Calu3 (cell line): ENCODE data around the gene ARAF. TPM values are rescaled to one million over a fixed set of nuclear protein-coding genes. Genes with fewer than 3 reads are reported as not detected.

ENCODE experiments used
- BruUV-seq: library from RNA; stranded (reverse); fragments of 400-500 nt; replicated peaks from 2 replicates; lab custom pipeline; 2021; lab: Mats Ljungman, UMichigan
- CTCF ChIA-PET: fragments of 300-600 bp; sonication (Branson Sonifier 250); formaldehyde crosslinking; loops from one replicate; lab custom pipeline; 2022; ENCODE audit warnings: antibody characterized with exemption; lab: Charles Lee
- DNase-seq: peaks from one replicate; pipeline ENCODE4 v3.0.0; 2022
- H3K27ac Mint-ChIP-seq: one replicate; pipeline ENCODE4 v1.8.0; 2022; ENCODE audit warnings: mixed read lengths; ENCODE audit not compliant: unreplicated experiment
- H3K27me3 Mint-ChIP-seq: one replicate; pipeline ENCODE4 v1.8.0; 2022; ENCODE audit warnings: mixed read lengths; ENCODE audit not compliant: unreplicated experiment
- H3K36me3 Mint-ChIP-seq: one replicate; pipeline ENCODE4 v1.8.0; 2022; ENCODE audit warnings: mild to moderate bottlenecking, moderate library complexity, mixed read lengths; ENCODE audit not compliant: insufficient read depth, unreplicated experiment
- H3K4me1 Mint-ChIP-seq: one replicate; pipeline ENCODE4 v1.8.0; 2022; ENCODE audit warnings: mild to moderate bottlenecking, low read depth, mixed read lengths; ENCODE audit not compliant: unreplicated experiment
- H3K4me3 Mint-ChIP-seq: one replicate; pipeline ENCODE4 v1.8.0; 2022; ENCODE audit warnings: mild to moderate bottlenecking, low read depth, moderate library complexity, mixed read lengths; ENCODE audit not compliant: unreplicated experiment
- H3K9me3 Mint-ChIP-seq: one replicate; pipeline ENCODE4 v1.8.0; 2022; ENCODE audit warnings: low read depth, mixed read lengths; ENCODE audit not compliant: unreplicated experiment
- intact Hi-C: fragments of 100-400 bp; cut with micrococcal nuclease; formaldehyde crosslinking; loops from one replicate; pipeline ENCODE4 v1.10.0; 2022; ENCODE audit not compliant: unreplicated experiment
- total RNA-seq: library from RNA; stranded (reverse); gene quantifications from 2 replicates; pipeline ENCODE4 v1.2.3, GENCODE V29; 2022
- TF ChIP-seq, protein P1 (sequence below): fragments of 200-600 bp; IDR thresholded peaks from one replicate; pipeline ENCODE4 v1.8.0; 2022; ENCODE audit warnings: antibody characterized with exemption; ENCODE audit not compliant: unreplicated experiment

Gene ARAF
- total RNA-seq, 1 experiment from 2014 or later = 79.2 TPM

DNA sequence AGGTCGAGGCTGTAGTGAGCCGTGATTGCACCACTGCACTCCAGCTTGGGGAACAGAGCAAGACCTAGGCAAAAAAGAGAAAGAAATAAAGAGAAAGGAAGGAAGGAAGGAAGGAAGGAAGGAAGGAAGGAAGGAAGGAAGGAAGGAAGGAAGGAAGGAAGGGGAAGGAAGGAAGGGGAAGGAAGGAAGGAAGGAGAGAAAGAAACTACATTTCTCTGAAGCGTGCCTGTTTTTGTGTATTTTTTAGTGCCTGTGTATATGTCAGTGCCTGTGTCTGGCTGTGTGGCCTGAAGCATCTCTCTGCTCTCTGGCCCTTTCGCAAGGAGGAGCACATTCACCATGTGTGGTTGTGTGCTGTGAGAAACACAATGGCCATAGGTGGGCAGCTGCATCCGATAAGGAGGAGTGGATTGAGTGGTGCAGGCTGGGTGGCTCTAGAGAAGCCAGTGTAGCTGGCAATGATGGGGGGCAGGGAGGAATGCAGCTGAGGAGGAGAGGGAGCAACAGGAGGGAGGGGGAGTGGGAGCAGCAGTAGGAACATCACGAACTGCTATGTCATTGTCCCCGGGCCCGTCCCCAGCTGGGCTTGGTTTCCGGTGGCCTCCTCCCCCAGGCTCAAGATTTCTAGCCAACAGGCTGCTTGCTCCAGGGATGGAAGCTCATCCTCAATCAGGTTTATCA, 47.3 kb downstream of the ARAF start:
- H3K27me3 Mint-ChIP-seq = peaks cover 47% of the 10 kb centered on the region
- intact Hi-C loops = no loop called here
- no peaks in the 10 kb centered on the region for H3K36me3 Mint-ChIP-seq
- H3K27ac Mint-ChIP-seq = no peak overlapping the region
- no peak for DNase-seq
- peaks cover 3% of the 10 kb centered on the region for H3K9me3 Mint-ChIP-seq
- TF ChIP-seq, protein P1, sequence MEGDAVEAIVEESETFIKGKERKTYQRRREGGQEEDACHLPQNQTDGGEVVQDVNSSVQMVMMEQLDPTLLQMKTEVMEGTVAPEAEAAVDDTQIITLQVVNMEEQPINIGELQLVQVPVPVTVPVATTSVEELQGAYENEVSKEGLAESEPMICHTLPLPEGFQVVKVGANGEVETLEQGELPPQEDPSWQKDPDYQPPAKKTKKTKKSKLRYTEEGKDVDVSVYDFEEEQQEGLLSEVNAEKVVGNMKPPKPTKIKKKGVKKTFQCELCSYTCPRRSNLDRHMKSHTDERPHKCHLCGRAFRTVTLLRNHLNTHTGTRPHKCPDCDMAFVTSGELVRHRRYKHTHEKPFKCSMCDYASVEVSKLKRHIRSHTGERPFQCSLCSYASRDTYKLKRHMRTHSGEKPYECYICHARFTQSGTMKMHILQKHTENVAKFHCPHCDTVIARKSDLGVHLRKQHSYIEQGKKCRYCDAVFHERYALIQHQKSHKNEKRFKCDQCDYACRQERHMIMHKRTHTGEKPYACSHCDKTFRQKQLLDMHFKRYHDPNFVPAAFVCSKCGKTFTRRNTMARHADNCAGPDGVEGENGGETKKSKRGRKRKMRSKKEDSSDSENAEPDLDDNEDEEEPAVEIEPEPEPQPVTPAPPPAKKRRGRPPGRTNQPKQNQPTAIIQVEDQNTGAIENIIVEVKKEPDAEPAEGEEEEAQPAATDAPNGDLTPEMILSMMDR = no peak
- no peaks in the 10 kb centered on the region for H3K4me1 Mint-ChIP-seq
- no TSS peak for BruUV-seq
- no peak overlapping the region for H3K4me3 Mint-ChIP-seq
- CTCF ChIA-PET = no interaction called here

DNA sequence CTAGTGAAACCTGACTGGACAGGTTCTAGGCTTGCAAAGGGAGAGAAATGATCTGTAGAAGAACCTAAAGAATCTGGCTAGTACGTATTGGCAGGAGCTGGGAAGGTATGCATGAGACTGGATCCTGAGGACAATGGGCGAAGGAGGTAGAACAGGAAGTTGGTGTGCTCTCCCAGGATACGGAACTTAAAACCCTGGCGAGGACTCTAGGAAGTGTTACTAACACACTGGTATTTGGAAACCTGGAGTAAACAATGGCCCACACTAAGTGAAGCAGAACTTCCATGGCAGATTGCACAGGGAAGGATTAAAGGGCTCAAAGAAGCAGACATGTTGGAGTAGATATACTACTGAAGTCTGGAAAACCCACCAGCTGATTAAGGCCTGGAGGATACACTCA, 49.5 kb downstream of the ARAF start:
- DNase-seq = no peak
- intact Hi-C loops = no loop called here
- peaks cover 41% of the 10 kb centered on the region for H3K27me3 Mint-ChIP-seq
- TF ChIP-seq, protein P1 = no peak
- no peaks in the 10 kb centered on the region for H3K36me3 Mint-ChIP-seq
- BruUV-seq = no TSS peak
- H3K4me1 Mint-ChIP-seq = no peaks in the 10 kb centered on the region
- CTCF ChIA-PET = no interaction called here
- peaks cover 3% of the 10 kb centered on the region for H3K9me3 Mint-ChIP-seq
- H3K27ac Mint-ChIP-seq = no peak overlapping the region
- H3K4me3 Mint-ChIP-seq = no peak overlapping the region

DNA sequence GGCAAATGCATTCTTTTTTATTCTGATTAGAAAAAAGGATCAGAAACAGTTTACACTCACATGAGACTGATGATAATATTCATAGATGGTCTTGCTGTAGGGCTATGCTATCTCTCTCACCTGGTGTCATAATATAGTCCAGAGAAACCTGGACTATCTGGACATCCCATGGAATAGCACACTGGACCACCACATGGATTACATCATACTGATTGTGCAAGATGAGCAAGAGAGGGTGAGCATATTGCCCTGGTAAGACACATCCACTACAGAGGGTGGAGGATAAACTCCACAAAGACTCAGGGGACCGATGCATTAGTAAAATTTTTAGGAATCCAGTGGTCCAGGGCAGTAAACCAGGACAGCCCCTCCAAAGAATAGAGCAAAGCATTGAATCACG, 50.5 kb downstream of the ARAF start:
- H3K9me3 Mint-ChIP-seq = peaks cover 3% of the 10 kb centered on the region
- H3K4me1 Mint-ChIP-seq = no peaks in the 10 kb centered on the region
- CTCF ChIA-PET = no interaction called here
- H3K27me3 Mint-ChIP-seq = peaks cover 44% of the 10 kb centered on the region
- no peak for DNase-seq
- no TSS peak for BruUV-seq
- no peak overlapping the region for H3K4me3 Mint-ChIP-seq
- no peak overlapping the region for H3K27ac Mint-ChIP-seq
- TF ChIP-seq, protein P1 = no peak
- H3K36me3 Mint-ChIP-seq = no peaks in the 10 kb centered on the region
- intact Hi-C loops = no loop called here

DNA sequence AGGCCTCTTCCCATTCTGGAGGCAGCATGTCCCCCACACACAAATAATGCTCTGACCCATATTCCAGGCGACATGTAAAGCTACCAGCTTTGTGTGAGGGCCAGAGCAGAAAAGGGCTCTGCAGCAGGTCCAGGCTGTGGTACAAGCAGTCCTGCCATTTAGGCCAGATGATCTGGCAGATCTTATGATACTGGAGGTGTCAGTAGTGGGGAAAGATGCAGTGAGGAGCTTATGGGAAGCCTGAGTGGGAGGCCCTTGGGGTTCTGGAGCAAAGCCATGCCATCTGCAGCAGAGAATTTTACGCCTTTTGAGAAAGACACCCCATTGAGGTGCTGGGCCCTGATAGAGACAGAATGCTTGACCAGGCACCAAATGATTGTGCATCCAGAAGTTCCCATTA, 50.9 kb downstream of the ARAF start:
- DNase-seq = no peak
- Mint-ChIP-seq H3K36me3 (no peaks in the 10 kb centered on the region), H3K4me3 (no peak overlapping the region), H3K27ac (no peak overlapping the region), H3K27me3 (peaks cover 48% of the 10 kb centered on the region), H3K9me3 (peaks cover 3% of the 10 kb centered on the region), H3K4me1 (no peaks in the 10 kb centered on the region)
- intact Hi-C loops = no loop called here
- TF ChIP-seq, protein P1 = no peak
- no TSS peak for BruUV-seq
- CTCF ChIA-PET = no interaction called here
